Measurements from ENCODE around the gene RETN.

GRCh38 chr19:7701654-7702457 is 33.0 kb downstream of the RETN start, which contains the start of gene FCER2:
- no peak for TF ChIP-seq CTCF (IDR thresholded peaks at IDR 0.05 in 8 of 11, conservative IDR thresholded peaks at IDR 0.05 in 3 of 11)
- peak in 2 of 3 donors; percentile 30 to 49 for TF ChIP-seq POLR2A (IDR thresholded peaks at IDR 0.05)

Data from spleen (tissue), 7 donors.